GM18511 (cell line): ENCODE data around the gene LYRM1.
"Not testable (repeated sequence)": the region's sequence is repeated elsewhere in the genome, so short reads cannot be mapped to it uniquely, and the experiment has no call there.

Experiments
- ATAC-seq: cut with Tn5 transposase; IDR thresholded peaks from one replicate; pipeline ENCODE4 v1.9.1; 2021; ENCODE audit warnings: mild to moderate bottlenecking, moderate library complexity; ENCODE audit not compliant: unreplicated experiment

Gene LYRM1, protein sequence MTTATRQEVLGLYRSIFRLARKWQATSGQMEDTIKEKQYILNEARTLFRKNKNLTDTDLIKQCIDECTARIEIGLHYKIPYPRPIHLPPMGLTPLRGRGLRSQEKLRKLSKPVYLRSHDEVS

DNA sequence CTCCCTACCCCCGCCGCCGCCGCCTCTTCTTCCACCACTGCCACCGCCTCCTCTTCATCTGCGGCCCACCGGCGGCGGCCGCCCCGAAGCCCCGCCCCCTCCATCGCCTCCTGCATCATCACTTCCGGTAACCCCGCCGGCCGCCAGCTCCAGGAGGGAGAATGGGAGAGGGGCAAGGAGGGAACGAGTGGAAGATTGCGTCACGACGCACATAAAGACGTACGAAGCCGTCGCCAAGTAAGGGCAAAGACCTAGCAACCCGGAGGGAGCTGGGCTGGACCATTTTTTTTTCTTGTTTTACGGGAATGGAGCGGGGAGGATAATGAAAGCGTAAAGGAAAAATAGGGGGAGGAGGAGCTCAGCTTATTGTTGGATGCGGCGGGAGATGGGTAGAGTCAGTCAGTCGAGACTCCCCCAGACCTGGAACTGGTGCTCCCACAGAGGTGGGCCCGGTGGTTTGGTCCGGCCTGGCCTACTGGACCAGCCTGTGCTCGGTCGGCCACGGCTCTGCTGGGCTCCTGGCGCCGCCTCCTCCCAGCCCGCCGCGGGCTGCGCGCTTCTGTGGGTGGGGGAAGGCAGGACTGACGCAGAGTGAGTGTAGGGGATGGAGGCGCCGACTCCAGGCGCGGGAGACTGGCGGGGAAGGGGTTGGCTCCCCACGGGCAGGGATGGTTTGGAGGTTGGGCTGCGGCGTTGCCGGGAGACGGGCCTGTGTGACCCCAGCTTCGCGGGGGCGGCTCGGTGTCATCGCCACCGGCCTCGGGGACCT is at the start of gene LYRM1, which contains the start of gene DCUN1D3:
Gene LYRM1, plus strand, starts transcription at position 473 of the 769 bp plus-strand sequence. CDS start 14,785 bp downstream, outside the sequence.
Gene DCUN1D3, minus strand, starts transcription at position 60 of the 769 bp plus-strand sequence. CDS start 37,820 bp downstream, outside the sequence.
- ATAC-seq: peak; percentile 79

DNA sequence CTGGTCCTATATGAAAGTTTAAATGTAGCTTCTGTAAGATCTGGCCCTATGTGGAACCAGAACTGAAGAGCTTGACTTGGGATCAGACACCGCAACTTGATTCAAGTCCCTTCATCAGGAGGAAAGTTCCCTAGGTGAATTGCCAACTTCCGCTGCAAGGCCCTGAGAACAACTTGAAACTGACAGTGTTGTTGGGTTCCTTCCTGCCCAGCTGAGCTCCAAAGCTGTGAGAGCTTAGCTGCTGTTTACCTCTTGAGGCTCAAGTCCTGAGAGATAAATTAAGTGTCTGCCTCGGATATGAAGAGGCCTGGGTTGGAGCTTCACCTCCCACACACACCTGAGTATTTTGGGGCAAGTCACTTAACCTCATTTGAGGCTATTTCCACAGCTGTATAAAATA is 49.6 kb upstream of the LYRM1 start:
- ATAC-seq: no peak

DNA sequence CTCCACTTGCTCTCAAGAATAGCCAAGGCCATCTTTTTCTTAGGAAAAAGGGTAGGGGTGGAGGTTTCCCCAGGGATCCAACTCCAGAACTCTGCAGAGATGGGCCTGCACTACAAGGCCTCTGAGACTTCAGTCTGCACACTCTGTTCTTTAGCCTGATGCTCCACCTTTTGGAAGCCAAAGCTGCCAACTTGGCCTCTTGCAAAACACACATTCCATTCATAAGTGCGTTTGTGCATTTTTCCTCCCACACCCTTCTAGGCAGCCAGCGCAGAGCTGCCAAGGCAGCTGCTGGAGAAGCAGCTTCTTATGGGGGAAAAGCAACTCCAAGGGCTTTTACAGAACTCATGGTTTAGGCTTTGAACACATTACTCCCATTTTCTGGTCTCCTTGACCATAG is 49.0 kb upstream of the LYRM1 start:
- no peak for ATAC-seq

DNA sequence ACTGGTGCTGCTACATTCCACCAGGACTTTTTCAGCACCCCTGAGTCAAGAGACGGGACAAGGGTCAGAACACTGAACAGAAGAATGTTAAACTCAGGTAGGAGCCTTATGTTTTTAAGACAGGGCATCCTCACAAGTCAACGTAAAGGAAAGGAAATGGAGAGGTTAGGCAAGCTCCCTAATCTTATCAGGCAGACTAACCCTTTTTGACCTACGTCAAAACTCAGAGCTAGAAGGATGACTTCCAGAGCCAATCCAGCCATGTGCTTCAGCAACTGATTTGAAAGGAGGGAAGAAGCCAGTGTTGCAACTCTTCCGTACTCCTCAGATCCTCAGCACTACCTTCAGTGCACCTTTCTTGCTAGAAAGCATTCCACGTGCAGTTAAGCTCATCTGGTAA is 47.4 kb upstream of the LYRM1 start:
- ATAC-seq: no peak

DNA sequence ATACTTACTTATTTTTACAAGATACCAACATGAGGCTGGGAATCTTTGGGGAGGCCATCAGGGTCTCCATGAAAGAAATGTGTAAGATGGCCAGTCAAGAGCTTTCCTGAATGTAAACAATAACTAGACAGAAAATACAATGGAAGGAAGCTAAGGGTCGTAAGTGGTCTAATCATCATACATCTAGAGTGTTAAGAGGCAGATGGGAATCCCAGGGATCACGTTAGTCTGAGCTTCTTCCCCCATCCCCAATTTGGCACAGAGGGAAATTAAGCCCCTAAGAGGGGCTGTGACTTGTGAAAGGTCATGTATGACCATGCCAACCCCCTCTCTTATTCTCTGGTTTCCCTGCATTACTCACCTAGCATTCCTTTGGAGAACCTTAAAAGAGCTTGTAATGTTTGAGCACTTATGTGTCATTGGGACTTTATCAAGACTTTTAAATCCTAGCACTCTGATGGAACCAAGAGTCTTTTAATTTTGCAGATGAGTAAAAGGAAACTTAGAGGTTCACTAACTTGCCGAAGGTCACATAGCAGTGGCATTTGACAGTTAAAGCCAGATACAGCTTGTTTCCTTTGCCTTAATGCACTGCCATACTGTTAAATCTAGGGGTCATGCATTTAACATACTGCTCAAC is 46.5 kb upstream of the LYRM1 start:
- no peak for ATAC-seq

DNA sequence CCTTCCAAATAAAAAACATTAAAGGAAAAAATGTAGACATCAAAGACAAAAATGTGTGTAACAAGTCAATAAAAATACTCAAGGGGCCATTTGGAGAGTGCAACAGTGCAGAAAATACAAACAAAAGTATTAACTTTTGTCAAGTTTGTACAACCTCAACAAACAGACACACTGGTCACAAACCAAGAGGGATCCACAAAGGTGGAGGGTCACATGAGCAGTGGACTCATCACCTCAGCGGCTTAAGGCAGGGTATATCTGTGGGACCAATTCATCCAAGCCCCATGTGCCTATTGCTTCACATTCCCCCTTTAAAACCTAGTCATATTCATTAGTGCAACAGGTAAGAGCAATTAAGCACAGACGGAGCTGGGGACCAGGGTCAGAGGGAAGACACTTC is 45.6 kb upstream of the LYRM1 start:
- ATAC-seq: no peak

DNA sequence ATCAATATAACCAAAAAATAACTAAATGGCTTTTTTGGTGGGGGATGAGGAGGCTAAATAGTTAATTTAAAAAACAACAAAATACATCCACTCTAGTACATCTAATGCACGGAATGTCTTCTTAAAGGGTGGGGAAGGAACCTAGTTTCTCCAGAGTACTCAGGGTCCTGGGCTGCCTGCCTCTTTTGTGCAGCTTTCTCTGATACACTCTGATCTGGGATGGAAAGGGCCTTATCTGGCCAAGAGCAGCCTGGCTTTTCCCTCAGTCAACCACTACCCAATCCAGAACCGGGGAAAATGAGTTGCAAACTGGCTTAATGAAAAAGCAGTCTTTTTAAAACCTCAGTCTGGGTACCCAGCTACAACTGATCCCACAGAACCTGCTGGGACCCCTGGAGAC is 43.3 kb upstream of the LYRM1 start:
- ATAC-seq: no peak

DNA sequence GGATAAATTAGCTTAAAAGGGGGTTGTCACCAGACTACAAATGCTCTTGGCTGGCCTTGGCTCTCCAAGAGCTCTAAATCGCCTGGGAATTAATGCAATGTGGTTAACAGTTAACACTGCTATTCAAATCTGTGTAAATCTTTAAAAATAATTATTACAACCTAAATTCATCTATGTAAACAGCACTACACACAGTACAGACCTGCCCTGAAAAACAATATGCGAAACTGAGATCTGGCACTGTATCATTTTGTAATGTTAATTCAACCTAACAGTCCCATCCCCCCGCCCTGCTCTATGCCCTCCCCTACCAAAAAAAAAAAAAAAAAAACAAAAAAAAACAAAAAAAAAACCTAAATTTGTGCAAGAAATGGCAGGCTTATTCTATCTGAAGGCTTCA is 41.3 kb upstream of the LYRM1 start:
- no peak for ATAC-seq

DNA sequence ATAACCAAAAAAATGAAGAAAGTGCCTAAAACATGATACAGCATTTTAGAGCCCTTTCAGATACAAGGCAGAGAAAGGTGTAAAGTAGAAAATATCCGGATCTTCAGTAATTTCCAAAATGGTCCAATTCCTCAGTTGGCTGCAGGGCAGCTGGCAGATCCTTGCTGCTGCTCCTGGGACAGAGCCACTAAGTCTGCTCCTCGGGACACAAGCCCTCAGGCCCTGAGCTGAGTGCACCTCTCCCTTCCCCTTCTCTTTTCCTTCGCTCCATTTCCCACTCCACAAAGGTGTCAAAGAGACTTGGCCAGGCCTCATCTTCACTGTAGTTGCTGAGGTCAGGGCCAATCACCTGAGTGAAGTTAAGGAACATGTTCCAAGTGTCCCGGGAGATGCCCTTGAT is 40.9 kb upstream of the LYRM1 start:
- no peak for ATAC-seq

DNA sequence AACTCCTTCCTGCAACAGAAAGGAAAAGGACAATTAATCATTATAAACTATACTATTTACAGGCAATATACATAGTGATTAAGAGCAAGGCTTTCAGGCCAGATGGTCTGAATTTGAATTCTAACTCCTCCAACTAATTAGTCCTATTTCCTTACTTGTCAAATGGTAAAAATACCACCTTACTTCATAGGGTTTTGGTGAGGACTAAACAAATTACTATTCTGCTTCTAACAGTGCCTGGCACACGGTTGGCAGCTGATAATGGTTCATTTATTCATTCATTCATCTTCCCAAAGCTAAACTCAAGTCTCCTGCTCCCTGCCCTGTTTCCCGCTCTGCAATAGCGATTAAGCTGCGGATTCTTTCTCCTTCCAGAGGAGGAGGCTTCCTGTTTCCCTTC is 40.2 kb upstream of the LYRM1 start:
- no peak for ATAC-seq

DNA sequence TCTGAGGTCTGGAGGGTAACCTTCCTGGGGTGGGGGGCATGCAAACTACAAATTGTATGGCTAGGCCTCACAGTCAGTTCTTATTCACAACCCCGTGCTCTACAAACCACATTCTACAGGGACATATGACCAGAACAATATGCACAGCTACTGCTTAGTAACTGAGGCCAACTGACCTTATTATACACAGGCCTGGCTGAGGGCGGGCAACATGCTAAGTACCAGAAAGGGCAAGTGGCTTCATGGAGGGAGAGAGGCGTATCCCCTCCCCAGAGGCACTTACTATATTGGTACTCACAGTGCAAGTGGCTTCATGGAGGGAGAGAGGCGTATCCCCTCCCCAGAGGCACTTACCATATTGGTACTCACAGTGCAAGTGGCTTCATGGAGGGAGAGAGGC is 39.6 kb upstream of the LYRM1 start:
- ATAC-seq: not testable (repeated sequence)

DNA sequence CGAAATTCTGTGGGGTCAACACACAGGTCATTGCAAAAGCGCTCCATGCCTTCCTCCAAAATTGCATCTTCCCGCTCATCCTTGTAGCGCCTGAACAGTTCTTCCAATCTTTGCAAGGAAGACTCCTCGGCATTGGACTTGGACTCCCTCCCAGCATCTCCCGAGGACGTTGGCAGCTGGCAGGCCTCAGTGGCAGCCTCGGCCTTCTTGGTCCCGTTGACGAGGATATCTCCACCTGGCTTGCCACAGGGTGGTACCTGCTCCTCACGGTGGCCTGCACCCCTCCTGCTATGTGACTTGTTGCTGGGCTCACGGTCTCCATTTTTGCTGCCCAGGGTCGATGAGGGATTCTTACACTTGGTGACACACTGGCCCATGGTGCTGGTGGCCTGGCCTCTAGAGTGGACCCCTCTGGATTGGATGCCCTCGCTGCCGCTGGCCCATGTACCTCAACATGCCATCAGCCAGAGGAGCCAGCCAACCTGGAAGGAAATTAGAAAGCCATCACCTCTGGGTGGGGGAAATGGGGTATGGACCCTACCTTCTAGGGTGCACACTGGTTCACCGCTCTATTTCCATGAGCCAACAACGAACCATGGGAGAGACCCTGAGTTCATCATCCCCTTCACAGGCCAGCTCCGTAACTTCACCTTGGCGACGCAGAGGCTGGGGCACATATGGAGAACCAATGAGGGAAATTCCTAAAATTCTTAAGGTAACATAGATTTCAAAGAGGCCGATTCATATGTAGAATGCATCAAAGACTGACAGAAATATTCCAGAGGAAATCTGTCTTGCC is 38.2 kb upstream of the LYRM1 start:
- ATAC-seq: no peak

DNA sequence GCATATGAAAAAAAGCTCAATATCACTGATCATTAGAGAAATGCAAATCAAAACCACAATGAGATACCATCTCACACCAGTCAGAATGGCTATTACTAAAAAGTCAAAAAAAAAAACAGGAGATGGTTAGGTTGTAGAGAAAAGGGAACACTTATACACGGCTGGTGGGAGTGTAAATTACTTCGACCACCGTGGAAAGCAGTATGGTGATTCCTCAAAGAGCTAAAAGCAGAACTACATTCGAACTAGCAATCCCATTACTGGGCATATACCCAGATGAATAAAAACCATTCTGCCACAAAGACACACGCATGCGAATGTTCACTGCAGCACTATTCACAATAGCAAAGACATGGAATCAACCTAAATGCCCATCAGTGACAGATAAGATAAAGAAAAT is 36.2 kb upstream of the LYRM1 start:
- not testable (repeated sequence) for ATAC-seq

DNA sequence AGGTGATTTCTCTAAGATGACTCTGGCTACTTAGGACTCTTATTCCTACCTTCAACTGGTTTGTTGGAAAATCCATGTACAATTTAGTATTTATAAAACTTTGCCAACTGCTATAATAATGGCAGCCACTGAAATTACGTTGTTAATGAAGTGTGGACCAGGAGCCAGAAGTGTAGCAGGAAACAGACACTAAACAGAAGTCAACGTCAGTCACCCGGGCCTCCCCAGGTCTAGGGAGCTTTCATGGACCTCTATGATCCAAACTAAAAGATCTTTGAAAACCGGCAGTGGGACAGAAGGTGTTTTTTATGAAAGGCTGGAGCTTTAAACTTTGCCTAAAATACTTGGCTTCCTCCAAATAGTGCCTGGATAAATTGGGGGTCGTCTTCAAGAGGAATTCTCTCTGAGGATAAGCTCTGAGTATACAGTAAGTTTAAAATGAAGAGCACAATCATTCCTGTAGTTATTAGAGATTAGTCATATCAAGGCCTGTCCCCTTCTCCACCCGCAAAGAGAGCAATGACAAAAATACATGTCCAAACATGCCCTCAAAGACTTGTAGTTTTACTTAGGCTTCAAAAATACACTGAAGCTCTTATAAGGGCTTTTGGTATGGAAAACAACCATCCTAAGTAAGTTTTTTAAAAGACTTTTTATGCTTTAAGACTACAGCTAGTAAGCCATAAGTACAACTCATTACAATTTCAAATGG is 35.0 kb upstream of the LYRM1 start:
- ATAC-seq: peak; percentile 83

DNA sequence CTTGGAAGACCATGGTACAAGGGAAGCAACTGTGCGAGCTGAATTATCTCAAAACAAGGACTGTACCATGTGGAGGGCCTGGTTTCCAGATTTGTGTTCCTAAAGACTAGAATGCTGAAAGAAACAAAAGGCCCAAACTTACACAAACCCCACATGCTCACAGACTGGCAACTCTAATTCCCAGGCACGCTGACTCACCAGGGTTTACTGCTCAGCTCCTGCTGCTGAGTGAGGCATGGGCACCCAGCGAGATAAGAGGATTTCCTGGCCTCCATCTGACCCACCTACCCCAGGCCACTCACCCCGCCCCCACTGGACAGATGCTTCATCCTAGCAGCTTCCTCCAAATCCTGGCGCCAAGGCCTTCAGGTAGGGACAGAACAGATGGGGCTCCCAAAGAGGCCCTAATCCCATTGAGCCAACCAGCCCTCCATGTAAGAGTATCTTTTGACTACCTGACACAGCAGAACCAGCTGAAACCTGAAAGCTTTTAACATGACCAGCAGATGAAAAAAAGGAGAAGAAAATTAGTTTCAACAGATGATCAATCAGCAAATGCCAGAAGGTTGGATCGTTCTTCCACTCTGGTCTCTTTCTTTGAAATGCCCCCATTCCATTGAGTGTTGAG is 34.3 kb upstream of the LYRM1 start:
- ATAC-seq: peak; percentile 37

DNA sequence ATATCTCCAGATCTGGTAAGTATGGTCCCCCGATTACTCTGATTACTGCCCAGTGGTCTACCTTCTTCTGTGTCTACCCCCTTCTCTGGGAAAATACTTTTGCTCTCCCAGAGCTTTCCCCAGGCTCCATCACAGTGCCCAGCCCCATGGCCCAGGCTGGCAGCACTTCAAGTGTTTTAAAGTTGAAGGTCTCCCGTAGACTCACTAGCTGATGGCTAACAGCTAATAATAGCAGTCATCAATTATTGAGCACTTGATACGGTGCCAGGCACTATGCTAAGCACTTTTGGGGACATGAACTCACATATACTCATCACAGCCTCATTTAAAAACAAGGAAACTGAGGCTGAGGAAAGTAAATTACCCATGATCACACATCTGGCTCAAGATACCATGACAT is 33.8 kb upstream of the LYRM1 start:
- no peak for ATAC-seq

DNA sequence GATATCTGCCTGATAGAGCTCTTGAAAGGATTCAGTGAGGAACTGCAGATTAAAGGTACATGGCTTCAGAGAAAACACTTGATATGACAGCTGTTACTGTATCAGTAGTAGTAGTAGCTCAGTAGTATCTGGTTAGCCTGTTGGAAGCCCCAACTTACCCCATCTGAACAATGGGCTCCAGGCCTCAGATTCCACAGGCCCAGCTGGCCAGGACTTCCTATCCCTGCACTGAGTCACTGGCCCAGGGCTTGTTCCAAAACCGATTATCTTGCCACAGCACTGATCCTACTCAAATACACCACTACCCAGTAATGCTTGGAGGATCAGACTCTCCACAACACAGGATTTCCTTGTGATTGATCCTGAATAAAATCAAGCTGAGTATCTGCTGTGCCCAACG is 33.0 kb upstream of the LYRM1 start:
- ATAC-seq: no peak

DNA sequence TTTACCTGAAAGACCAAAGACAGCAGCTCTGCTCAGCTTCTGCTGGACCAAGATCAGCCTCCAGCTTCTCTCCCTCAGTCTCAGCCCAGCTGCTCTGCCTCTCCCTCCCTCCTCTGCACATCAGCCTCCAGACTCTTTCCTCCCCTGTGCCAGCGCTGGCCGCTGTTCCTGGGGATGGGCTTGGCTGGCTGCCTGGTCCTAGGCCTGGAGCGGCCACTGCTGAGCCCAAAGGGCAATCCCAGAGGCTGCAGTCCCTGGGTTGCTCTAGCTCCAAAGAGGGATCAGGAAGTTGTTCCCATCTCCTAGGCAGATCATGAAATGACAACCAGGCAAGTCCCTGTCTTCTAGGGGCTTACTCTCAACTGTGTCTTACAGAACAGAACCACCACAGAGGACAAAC is 31.7 kb upstream of the LYRM1 start:
- no peak for ATAC-seq

DNA sequence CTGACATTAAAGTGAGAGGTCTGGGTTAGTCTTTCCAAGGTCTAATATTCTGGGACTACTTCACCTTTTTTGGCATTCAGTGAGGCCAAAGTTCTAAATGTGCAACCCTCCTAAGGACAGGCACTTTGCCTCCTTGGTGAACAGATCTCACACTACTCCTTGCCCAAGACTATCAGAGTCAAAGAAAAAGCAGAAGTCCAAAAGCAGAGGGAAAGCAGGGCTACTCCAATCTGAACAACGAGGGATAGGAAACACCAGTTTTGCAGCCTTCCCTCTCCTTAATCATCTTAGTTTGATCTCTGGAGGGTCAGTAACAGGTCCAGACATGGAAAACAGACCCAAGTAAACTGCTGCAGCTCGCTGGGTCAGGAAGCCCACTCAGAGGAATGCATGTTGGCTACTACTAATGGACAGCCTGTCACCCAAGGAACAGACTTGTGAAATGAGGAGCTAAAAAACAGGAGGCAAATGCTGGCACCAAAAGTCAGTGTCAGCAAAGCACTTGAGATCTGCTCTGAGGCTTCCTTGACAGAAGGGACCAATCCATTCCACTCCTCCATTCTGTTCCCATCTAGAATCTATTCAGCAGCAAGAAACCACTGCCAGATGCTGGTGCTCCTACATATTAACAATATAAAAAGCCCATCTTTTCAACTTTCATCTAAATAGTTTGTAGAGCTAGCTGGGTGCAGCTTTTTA is 30.3 kb upstream of the LYRM1 start:
- ATAC-seq: no peak

DNA sequence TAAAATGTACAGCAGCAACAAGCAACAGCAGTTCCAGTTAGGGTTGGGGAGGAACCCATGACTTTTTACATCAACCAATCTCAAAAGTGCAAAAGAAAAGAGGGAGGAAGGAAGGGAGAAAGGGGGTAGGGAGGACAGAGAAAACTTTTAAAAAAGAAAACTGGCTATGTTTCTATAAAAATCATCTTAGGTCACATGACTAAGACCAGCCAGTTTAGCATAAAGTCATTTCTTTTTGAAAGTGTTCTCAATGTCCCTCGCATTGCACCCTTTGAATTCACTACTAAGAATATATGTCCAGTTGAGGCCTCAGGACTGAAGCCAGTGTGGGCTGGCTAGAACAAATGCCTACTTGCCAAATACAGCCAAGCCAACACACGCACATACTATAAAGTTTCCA is 29.3 kb upstream of the LYRM1 start:
- no peak for ATAC-seq
